ENCODE data around the gene DENND5A. TPM values are rescaled to one million over a fixed set of nuclear protein-coding genes. Genes with fewer than 3 reads are reported as not detected.
A peak's percentile ranks its signal among the peaks of the same experiment; 100 is the strongest.

DENND5A gene
- total RNA-seq, 4 donors from 2014 or later, result 110 to 134 (median 118) TPM

DNA sequence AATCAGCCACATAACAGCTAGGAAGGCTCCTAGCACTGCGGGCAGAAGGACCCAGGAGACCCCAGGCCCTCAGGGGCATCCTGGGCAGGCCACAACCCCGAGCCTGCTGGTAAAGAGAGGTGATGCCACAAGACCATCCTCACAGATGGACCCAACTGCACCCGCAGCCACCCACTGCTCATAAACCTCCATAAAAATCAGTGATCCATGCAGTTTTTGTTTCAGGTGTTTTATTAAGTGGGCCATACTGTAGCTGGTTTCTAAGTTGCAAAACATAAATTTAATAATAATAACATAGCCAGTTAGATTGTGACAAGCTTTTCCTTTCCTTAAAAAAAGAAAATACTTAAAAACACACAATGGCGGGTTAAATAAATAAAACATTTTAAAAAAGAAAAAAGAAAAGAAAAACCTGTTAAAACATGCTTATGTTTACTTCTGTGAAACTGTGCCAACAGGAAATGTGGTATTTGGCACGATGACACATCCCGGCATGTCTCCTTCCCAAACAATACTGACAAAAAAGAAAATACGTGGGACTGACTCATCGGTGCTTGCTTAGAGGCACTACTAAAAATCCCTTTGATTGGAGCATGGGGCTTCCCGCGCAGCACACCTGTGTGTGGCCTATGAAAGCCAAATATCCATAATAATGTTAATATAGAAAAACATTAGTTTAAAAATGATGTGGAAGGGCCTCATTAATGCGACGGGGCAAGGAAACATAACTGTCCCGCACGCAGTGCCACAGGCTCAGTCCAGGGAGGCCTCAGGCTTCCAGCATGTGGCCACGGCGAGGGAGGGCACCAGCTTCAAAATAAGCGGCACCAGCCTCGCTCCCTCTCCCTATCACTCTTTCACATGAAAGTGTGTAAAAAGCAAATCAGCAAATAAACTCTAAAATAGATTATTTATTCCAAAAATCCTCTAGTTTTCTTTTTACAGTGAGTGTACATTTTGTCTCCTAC is 126.3 kb downstream of the DENND5A start:
- 56 to 57% methylated on average over 18 of the region's 18 CpGs for WGBS, 2 donors
- H3K36me3 ChIP-seq, result peaks cover 0 to 77% (median 0%) of the 10 kb centered on the region in 3 donors
- no peak overlapping the region for H3K4me3 ChIP-seq
- H3K9me3 ChIP-seq, result no peaks in the 10 kb centered on the region
- no peaks in the 10 kb centered on the region for H3K27me3 ChIP-seq
- TF ChIP-seq POLR2A (IDR thresholded peaks at IDR 0.05) (no peak), EP300 (IDR thresholded peaks at IDR 0.05) (peak in 1 of 2 donors; percentile 53)
- H3K27ac ChIP-seq, result peak overlapping the region in 2 of 4 donors; percentile 57 to 68
- DNase-seq (ENCODE audit: low spot score in 2 of 2), result peak in 1 of 2 donors; percentile 34
- peaks cover 0 to 31% (median 4%) of the 10 kb centered on the region in 4 donors for H3K4me1 ChIP-seq

DNA sequence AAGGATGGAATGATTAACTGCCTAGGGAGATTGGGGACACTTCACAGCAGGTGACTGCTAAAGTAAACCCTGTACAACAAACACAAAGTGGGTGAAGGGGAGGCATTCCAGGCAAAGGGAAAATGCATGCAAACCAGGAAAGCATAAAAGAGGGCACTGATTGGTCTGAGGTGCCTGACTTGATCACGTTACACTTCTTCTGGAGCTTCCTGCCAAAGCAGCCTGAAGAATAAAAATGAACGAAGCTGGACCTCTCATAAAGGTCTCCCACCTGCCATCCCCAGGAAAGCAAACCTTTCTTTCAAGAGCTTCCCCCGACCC is 127.1 kb downstream of the DENND5A start:
- Histone ChIP-seq H3K27me3 (no peaks in the 10 kb centered on the region), H3K9me3 (no peaks in the 10 kb centered on the region), H3K4me3 (no peak overlapping the region), H3K36me3 (peaks cover 0 to 69% (median 0%) of the 10 kb centered on the region in 3 donors), H3K4me1 (peaks cover 0 to 31% (median 4%) of the 10 kb centered on the region in 4 donors), H3K27ac (peak overlapping the region in 2 of 4 donors; percentile 4 to 57)
- TF ChIP-seq POLR2A (IDR thresholded peaks at IDR 0.05), result no peak
- TF ChIP-seq, protein P1, sequence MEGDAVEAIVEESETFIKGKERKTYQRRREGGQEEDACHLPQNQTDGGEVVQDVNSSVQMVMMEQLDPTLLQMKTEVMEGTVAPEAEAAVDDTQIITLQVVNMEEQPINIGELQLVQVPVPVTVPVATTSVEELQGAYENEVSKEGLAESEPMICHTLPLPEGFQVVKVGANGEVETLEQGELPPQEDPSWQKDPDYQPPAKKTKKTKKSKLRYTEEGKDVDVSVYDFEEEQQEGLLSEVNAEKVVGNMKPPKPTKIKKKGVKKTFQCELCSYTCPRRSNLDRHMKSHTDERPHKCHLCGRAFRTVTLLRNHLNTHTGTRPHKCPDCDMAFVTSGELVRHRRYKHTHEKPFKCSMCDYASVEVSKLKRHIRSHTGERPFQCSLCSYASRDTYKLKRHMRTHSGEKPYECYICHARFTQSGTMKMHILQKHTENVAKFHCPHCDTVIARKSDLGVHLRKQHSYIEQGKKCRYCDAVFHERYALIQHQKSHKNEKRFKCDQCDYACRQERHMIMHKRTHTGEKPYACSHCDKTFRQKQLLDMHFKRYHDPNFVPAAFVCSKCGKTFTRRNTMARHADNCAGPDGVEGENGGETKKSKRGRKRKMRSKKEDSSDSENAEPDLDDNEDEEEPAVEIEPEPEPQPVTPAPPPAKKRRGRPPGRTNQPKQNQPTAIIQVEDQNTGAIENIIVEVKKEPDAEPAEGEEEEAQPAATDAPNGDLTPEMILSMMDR (IDR thresholded peaks at IDR 0.05), result peak in 1 of 5 experiments; percentile 8
- DNase-seq (ENCODE audit: low spot score in 2 of 2), result no peak
- 72 to 78% methylated on average over 3 of the region's 3 CpGs for WGBS, 2 donors

DNA sequence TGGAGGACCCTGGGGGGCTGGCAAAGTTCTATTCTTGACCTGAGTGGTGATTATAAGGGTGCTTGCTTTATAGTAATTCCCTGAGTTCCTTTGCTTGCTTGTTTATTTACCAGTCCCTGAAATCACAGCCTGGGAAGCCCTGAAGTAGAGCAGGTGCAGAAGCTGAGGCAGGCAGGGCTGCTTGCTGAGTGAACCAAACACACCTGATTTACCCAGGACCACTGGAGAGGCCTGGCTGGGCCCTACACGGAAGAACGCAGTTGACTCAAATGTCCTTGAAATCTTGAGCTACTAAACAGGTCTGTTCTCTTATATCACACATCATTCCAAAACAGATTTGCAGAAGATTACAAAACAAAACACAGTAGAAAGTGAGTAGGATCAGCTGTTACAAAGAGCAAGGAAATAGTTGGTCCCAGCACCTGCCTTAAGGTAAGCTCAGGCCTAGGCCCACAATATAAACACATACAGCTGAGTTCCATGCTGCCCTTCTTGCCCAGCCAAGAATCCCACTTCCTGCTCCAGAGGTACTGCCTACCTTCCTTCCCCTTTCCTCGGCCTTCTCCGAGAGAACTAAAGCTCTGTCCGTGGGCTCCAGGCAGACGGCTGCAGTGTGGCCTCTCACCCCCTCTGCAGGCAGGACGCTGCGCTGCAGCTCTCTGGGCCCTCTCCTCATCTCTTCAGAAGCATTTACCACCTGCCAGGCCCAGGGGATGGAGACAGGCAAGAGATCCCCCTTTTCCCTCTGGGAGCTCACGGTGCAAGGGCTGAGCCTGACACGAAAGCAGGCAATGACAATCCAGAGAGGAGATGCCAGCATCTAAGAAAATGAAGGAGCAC is 127.6 kb downstream of the DENND5A start:
- Histone ChIP-seq H3K9me3 (no peaks in the 10 kb centered on the region), H3K4me1 (peaks cover 0 to 31% (median 4%) of the 10 kb centered on the region in 4 donors), H3K4me3 (no peak overlapping the region), H3K27me3 (no peaks in the 10 kb centered on the region), H3K27ac (no peak overlapping the region), H3K36me3 (peaks cover 0 to 69% (median 0%) of the 10 kb centered on the region in 3 donors)
- WGBS, 2 donors, result 27 to 30% methylated on average over 10 of the region's 10 CpGs
- DNase-seq (ENCODE audit: low spot score in 2 of 2), result peak; percentile 53 to 79
- TF ChIP-seq, protein P1 (IDR thresholded peaks at IDR 0.05), result peak; percentile 86 to 92 (median 90)
- TF ChIP-seq POLR2A (IDR thresholded peaks at IDR 0.05), result no peak

DNA sequence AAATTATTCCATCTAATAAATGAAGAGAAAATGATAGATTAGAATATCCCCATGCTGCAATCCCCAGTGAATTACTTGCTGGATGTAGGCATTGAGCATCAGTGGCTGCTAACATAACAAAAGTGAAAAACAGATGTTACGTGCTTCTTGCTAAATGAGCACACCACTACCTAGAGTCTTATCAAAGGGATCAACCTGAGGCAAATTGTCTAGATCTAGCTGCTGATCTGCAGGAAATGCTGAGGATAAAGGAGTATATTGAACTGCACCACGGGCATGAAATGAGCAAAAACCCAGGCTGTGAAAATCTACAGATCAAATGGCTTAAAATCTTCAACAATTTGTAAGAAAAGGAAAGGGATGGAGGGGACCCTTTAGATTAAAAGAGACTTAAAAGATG is 128.4 kb downstream of the DENND5A start:
- no peak overlapping the region for H3K27ac ChIP-seq
- DNase-seq (ENCODE audit: low spot score in 2 of 2), result no peak
- H3K36me3 ChIP-seq, result peaks cover 0 to 69% (median 0%) of the 10 kb centered on the region in 3 donors

DNA sequence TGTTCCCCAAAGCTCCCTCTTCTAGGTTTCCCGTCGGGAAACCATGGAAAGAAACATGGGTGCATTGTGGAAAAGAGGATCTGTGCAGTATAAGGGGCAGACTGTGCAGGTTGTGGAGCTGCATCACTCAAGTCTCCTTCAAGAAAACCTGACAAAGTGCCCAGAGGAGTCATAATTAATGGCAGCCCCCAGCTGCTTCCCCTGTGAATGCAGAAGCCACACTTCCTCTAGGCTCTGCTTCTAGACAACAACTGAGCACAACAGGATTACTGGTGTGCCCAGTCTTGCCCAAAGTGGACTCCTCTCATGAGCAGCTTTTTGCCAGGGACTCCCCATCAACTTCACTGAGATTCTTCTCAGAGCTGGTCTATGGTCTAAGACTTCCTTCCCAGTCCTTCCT is 131.2 kb downstream of the DENND5A start:
- Histone ChIP-seq H3K9me3 (no peaks in the 10 kb centered on the region), H3K27ac (no peak overlapping the region), H3K36me3 (peaks cover 0 to 51% (median 0%) of the 10 kb centered on the region in 3 donors), H3K4me1 (peaks cover 0 to 18% (median 2%) of the 10 kb centered on the region in 4 donors), H3K27me3 (no peaks in the 10 kb centered on the region), H3K4me3 (no peak overlapping the region)
- WGBS, 2 donors, result 94 to 98% methylated on average over 2 of the region's 2 CpGs
- DNase-seq (ENCODE audit: low spot score in 2 of 2), result no peak
- TF ChIP-seq, protein P1 (IDR thresholded peaks at IDR 0.05), result no peak
- TF ChIP-seq POLR2A (IDR thresholded peaks at IDR 0.05), result no peak
- TF ChIP-seq EP300 (IDR thresholded peaks at IDR 0.05), result no peak

More for the DNA sequence above, 128.4 kb downstream of the DENND5A start:
- H3K27me3 ChIP-seq, result no peaks in the 10 kb centered on the region
- no peak overlapping the region for H3K4me3 ChIP-seq
- TF ChIP-seq EP300 (IDR thresholded peaks at IDR 0.05) (no peak), POLR2A (IDR thresholded peaks at IDR 0.05) (no peak)
- TF ChIP-seq, protein P1 (IDR thresholded peaks at IDR 0.05), result no peak
- 86 to 88% methylated on average over 2 of the region's 2 CpGs for WGBS, 2 donors
- no peaks in the 10 kb centered on the region for H3K9me3 ChIP-seq
- H3K4me1 ChIP-seq, result peaks cover 0 to 31% (median 4%) of the 10 kb centered on the region in 4 donors
